ENCODE data around the gene DIS3L2. TPM values are rescaled to one million over a fixed set of nuclear protein-coding genes. Genes with fewer than 3 reads are reported as not detected.

DIS3L2 gene
- total RNA-seq, 3 donors from 2014 or later (not counting 1 experiment from before 2014, with no cell fraction given) = 56.4 to 63.6 (median 59.4) TPM

DNA sequence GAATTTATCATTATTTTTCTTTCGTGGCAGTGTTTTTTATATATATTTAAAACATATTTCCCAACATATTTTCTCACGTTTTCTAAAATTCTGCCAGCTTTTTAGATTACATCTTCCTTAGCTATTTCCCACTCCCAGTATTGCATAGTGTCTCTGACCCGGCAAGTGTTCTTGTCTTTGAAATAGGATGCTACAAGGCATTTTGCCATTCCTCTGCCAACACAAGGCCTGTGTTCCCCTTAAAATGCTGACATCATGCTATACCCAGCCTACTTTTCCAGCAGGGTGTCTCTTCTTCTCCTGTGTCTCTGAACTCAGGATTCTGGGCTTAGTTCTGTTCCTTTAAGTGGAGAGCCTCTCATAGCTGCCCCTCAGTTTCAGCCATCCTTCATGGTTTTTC is 115.2 kb downstream of the DIS3L2 start:
- H3K9me3 Mint-ChIP-seq = no peaks in the 10 kb centered on the region

DNA sequence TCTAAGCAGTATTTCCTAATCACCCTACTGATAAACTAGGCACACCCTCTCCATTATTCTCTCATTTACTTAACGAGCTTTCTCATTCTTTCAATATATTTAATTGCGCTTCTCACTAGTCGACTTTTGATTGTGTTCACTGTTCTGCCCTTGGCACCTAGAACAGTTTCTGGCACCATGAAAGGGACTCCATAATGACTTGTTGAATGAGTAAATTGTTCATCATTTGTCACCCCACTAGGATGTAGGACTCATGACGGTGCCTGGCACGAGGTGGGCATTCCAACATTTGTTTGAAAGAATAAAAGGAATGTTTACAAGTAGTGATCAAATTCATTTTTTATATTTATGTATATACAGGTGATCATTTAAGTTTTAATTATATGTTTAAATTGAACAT is 123.7 kb downstream of the DIS3L2 start:
- no peaks in the 10 kb centered on the region for H3K36me3 Mint-ChIP-seq

More for the DNA sequence above, 115.2 kb downstream of the DIS3L2 start:
- no peak overlapping the region for H3K27ac Mint-ChIP-seq
- H3K27ac ChIP-seq (ENCODE audit: low read length) = no peak overlapping the region
- TF ChIP-seq, protein P1, sequence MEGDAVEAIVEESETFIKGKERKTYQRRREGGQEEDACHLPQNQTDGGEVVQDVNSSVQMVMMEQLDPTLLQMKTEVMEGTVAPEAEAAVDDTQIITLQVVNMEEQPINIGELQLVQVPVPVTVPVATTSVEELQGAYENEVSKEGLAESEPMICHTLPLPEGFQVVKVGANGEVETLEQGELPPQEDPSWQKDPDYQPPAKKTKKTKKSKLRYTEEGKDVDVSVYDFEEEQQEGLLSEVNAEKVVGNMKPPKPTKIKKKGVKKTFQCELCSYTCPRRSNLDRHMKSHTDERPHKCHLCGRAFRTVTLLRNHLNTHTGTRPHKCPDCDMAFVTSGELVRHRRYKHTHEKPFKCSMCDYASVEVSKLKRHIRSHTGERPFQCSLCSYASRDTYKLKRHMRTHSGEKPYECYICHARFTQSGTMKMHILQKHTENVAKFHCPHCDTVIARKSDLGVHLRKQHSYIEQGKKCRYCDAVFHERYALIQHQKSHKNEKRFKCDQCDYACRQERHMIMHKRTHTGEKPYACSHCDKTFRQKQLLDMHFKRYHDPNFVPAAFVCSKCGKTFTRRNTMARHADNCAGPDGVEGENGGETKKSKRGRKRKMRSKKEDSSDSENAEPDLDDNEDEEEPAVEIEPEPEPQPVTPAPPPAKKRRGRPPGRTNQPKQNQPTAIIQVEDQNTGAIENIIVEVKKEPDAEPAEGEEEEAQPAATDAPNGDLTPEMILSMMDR (IDR thresholded peaks at IDR 0.05) = no peak
- intact Hi-C loops (cut with micrococcal nuclease) = no loop called here
- H3K27me3 Mint-ChIP-seq (ENCODE audit: low read depth in 2 of 2) = no peaks in the 10 kb centered on the region
- no peaks in the 10 kb centered on the region for H3K36me3 ChIP-seq (ENCODE audit: control insufficient read depth, insufficient read depth, low read length)
- H3K4me3 ChIP-seq (ENCODE audit: low read length) = no peak overlapping the region
- no peaks in the 10 kb centered on the region for H3K4me1 ChIP-seq (ENCODE audit: control insufficient read depth, insufficient read depth, low read length)
- no peaks in the 10 kb centered on the region for H3K9me3 ChIP-seq (ENCODE audit: control insufficient read depth, insufficient read depth, low read length)
- ATAC-seq = no peak
- 98% methylated on average over 2 of the region's 3 CpGs for WGBS (ENCODE audit: insufficient coverage)
- no peak for DNase-seq
- H3K4me1 Mint-ChIP-seq = peaks cover 30 to 37% of the 10 kb centered on the region in 2 donors
- no peak overlapping the region for H3K4me3 Mint-ChIP-seq
- no peaks in the 10 kb centered on the region for H3K27me3 ChIP-seq (ENCODE audit: control insufficient read depth, insufficient read depth, low read length)
- no peaks in the 10 kb centered on the region for H3K36me3 Mint-ChIP-seq

DNA sequence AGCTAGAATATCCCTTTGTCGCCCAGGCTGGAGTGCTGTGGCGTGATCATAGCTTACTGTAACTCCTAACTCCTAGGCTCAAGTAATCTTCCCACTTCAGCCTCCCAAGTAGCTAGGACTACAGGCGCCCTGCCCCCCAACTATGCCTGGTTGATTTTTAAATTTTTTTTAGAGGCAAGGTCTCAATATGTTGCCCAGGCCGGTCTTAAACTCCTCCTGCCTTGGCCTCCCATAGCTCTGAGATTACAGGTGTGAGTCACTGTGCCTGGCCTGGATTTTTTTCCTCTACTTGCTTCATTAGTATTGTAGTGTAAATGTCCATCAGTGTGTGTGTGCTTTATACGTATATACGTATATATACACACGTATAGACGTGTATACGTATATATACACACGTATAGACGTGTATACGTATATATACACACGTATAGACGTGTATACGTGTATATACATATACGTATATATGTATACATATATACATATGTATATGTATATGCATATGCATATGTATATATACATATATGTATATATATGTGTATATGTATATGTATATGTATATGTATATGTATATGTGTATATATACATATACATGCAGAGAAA is 124.4 kb downstream of the DIS3L2 start:
- intact Hi-C loops (cut with micrococcal nuclease) = no loop called here
- DNase-seq (no peak), ATAC-seq (no peak)
- Histone ChIP-seq H3K4me1 (ENCODE audit: control insufficient read depth, insufficient read depth, low read length) (no peaks in the 10 kb centered on the region), H3K27ac (ENCODE audit: low read length) (no peak overlapping the region), H3K36me3 (ENCODE audit: control insufficient read depth, insufficient read depth, low read length) (peaks cover 6% of the 10 kb centered on the region), H3K27me3 (ENCODE audit: control insufficient read depth, insufficient read depth, low read length) (no peaks in the 10 kb centered on the region), H3K4me3 (ENCODE audit: low read length) (no peak overlapping the region), H3K9me3 (ENCODE audit: control insufficient read depth, insufficient read depth, low read length) (peaks cover 5% of the 10 kb centered on the region)
- Mint-ChIP-seq H3K27me3 (ENCODE audit: low read depth in 2 of 2) (no peaks in the 10 kb centered on the region), H3K27ac (no peak overlapping the region), H3K36me3 (no peaks in the 10 kb centered on the region), H3K9me3 (peaks cover 0 to 2% of the 10 kb centered on the region in 2 donors), H3K4me1 (peaks cover 6 to 10% of the 10 kb centered on the region in 2 donors), H3K4me3 (no peak overlapping the region)
- over 99% methylated on average over 11 of the region's 16 CpGs for WGBS (ENCODE audit: insufficient coverage)
- TF ChIP-seq, protein P1 (IDR thresholded peaks at IDR 0.05) = no peak

More for the DNA sequence above, 123.7 kb downstream of the DIS3L2 start:
- DNase-seq (no peak), ATAC-seq (no peak)
- Mint-ChIP-seq H3K9me3 (peaks cover 0 to 2% of the 10 kb centered on the region in 2 donors), H3K27me3 (ENCODE audit: low read depth in 2 of 2) (no peaks in the 10 kb centered on the region), H3K27ac (no peak overlapping the region), H3K4me1 (peaks cover 6 to 11% of the 10 kb centered on the region in 2 donors), H3K4me3 (no peak overlapping the region)
- Histone ChIP-seq H3K9me3 (ENCODE audit: control insufficient read depth, insufficient read depth, low read length) (peaks cover 5% of the 10 kb centered on the region), H3K27me3 (ENCODE audit: control insufficient read depth, insufficient read depth, low read length) (no peaks in the 10 kb centered on the region), H3K4me1 (ENCODE audit: control insufficient read depth, insufficient read depth, low read length) (no peaks in the 10 kb centered on the region), H3K4me3 (ENCODE audit: low read length) (no peak overlapping the region), H3K36me3 (ENCODE audit: control insufficient read depth, insufficient read depth, low read length) (peaks cover 6% of the 10 kb centered on the region), H3K27ac (ENCODE audit: low read length) (no peak overlapping the region)
- TF ChIP-seq, protein P1 (IDR thresholded peaks at IDR 0.05) = no peak
- 96% methylated on average over 5 of the region's 5 CpGs for WGBS (ENCODE audit: insufficient coverage)
- intact Hi-C loops (cut with micrococcal nuclease) = no loop called here

DNA sequence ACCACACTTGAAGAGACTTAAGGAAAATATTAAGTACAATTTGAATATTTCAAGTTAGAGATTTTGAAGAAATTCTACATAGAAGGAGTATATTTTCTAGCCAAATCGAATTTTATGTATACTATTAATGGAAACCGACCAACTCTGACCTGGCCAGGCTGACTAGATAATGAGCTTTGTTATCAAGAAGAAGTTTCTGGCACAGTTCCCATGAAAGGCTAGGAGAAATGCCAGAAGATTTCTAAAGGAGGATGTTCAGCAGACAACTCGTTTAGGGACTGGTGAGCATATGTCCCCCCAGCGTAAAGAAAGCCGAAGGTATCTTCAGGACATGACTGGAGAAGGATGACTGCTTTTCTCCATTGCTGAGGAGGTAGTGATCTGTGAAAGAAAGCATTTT is 127.3 kb downstream of the DIS3L2 start:
- no peak for DNase-seq
- no peak overlapping the region for H3K4me3 Mint-ChIP-seq
- H3K4me1 Mint-ChIP-seq = peaks cover 5 to 27% of the 10 kb centered on the region in 2 donors
- H3K9me3 Mint-ChIP-seq = no peaks in the 10 kb centered on the region
- no peak overlapping the region for H3K27ac ChIP-seq (ENCODE audit: low read length)
- H3K36me3 Mint-ChIP-seq = no peaks in the 10 kb centered on the region
- intact Hi-C loops (cut with micrococcal nuclease) = no loop called here
- no peak for ATAC-seq
- H3K27me3 Mint-ChIP-seq (ENCODE audit: low read depth in 2 of 2) = no peaks in the 10 kb centered on the region
- WGBS (ENCODE audit: insufficient coverage) = 91% methylated on average over 5 of the region's 5 CpGs
- H3K36me3 ChIP-seq (ENCODE audit: control insufficient read depth, insufficient read depth, low read length) = peaks cover 4% of the 10 kb centered on the region
- H3K4me1 ChIP-seq (ENCODE audit: control insufficient read depth, insufficient read depth, low read length) = no peaks in the 10 kb centered on the region
- TF ChIP-seq, protein P1 (IDR thresholded peaks at IDR 0.05) = no peak
- no peak overlapping the region for H3K27ac Mint-ChIP-seq
- no peaks in the 10 kb centered on the region for H3K9me3 ChIP-seq (ENCODE audit: control insufficient read depth, insufficient read depth, low read length)
- H3K4me3 ChIP-seq (ENCODE audit: low read length) = no peak overlapping the region
- H3K27me3 ChIP-seq (ENCODE audit: control insufficient read depth, insufficient read depth, low read length) = no peaks in the 10 kb centered on the region
